Measurements from ENCODE around the gene SYT12. TPM values are rescaled to one million over a fixed set of nuclear protein-coding genes. Genes with fewer than 3 reads are reported as not detected.

Gene SYT12
- total and polyA plus RNA-seq, 2 experiments from 2014 or later = 0.75 to 2.8 TPM

DNA sequence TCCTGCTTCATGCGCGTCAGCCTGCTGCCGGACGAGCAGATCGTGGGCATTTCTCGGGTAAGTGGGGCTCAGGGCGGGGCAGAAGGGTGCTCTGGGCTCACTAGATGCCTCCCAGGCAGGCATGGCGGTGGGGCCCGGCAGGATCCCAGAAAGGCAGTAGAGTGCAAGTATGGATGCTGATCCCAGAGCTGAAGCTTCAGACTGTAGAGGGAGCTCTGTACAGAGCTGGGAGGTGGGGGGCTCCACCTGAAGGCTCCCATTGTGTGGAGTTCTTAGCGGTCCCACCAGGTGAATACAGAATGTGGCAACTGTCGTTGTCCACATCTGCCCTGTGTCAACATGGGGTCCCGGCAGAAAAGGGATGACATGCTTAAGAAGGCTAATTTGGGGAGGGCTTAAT lies 17.2 kb downstream of the SYT12 start:
- Histone ChIP-seq H3K9ac (no peak overlapping the region), H3K27ac (no peak overlapping the region), H3K79me2 (ENCODE audit: insufficient read depth) (no peaks in the 10 kb centered on the region), H3K4me1 (ENCODE audit: insufficient read depth) (no peaks in the 10 kb centered on the region), H3K36me3 (ENCODE audit: low read depth) (no peaks in the 10 kb centered on the region), H3K9me3 (ENCODE audit: low read depth) (no peaks in the 10 kb centered on the region), H3K4me2 (ENCODE audit: unreplicated experiment) (no peak overlapping the region), H3K4me3 (no peak overlapping the region), H4K20me1 (ENCODE audit: insufficient read depth) (no peaks in the 10 kb centered on the region), H3K27me3 (replicated peaks; ENCODE audit: insufficient read depth) (no peaks in the 10 kb centered on the region), H3K9me2 (ENCODE audit: insufficient read depth) (no peaks in the 10 kb centered on the region), H2AFZ (no peak overlapping the region), H3F3A (ENCODE audit: insufficient read depth) (no peaks in the 10 kb centered on the region; the same call in none of the 2 replicates)
- WGBS, 2 experiments (ENCODE audit: low coverage in 1 of 2, low lambda C conversion rate in 2 of 2, missing lambda C conversion rate in 2 of 2) = 74 to 79% methylated on average over 12 of the region's 12 CpGs
- no peak for TF ChIP-seq EZH2 (IDR thresholded peaks at IDR 0.05; ENCODE audit: insufficient read depth, poor library complexity, severe bottlenecking)
- no peak for TF ChIP-seq EZH2phosphoT487 (IDR thresholded peaks at IDR 0.05; ENCODE audit: insufficient read depth, low read depth)
- in situ Hi-C loops (cut with MboI) = no loop called here
- no peak for DNase-seq

GRCh38 chr11:67041602-67042001 lies 18.7 kb downstream of the SYT12 start:
- WGBS, 2 experiments (ENCODE audit: low coverage in 1 of 2, low lambda C conversion rate in 2 of 2, missing lambda C conversion rate in 2 of 2) = 94 to 97% methylated on average over 3 of the region's 3 CpGs
- Histone ChIP-seq H3K4me2 (ENCODE audit: unreplicated experiment) (no peak overlapping the region), H2AFZ (no peak overlapping the region), H3K36me3 (ENCODE audit: low read depth) (no peaks in the 10 kb centered on the region), H3K4me3 (no peak overlapping the region), H3K9ac (no peak overlapping the region), H3K9me3 (ENCODE audit: low read depth) (no peaks in the 10 kb centered on the region), H3K9me2 (ENCODE audit: insufficient read depth) (no peaks in the 10 kb centered on the region), H3F3A (ENCODE audit: insufficient read depth) (no peaks in the 10 kb centered on the region; the same call in none of the 2 replicates), H3K79me2 (ENCODE audit: insufficient read depth) (no peaks in the 10 kb centered on the region), H3K27me3 (replicated peaks; ENCODE audit: insufficient read depth) (no peaks in the 10 kb centered on the region), H4K20me1 (ENCODE audit: insufficient read depth) (no peaks in the 10 kb centered on the region), H3K4me1 (ENCODE audit: insufficient read depth) (no peaks in the 10 kb centered on the region), H3K27ac (no peak overlapping the region)
- TF ChIP-seq EZH2 (IDR thresholded peaks at IDR 0.05; ENCODE audit: insufficient read depth, poor library complexity, severe bottlenecking) (no peak), EZH2phosphoT487 (IDR thresholded peaks at IDR 0.05; ENCODE audit: insufficient read depth, low read depth) (no peak)
- in situ Hi-C loops (cut with MboI) = no loop called here
- no peak for DNase-seq

DNA sequence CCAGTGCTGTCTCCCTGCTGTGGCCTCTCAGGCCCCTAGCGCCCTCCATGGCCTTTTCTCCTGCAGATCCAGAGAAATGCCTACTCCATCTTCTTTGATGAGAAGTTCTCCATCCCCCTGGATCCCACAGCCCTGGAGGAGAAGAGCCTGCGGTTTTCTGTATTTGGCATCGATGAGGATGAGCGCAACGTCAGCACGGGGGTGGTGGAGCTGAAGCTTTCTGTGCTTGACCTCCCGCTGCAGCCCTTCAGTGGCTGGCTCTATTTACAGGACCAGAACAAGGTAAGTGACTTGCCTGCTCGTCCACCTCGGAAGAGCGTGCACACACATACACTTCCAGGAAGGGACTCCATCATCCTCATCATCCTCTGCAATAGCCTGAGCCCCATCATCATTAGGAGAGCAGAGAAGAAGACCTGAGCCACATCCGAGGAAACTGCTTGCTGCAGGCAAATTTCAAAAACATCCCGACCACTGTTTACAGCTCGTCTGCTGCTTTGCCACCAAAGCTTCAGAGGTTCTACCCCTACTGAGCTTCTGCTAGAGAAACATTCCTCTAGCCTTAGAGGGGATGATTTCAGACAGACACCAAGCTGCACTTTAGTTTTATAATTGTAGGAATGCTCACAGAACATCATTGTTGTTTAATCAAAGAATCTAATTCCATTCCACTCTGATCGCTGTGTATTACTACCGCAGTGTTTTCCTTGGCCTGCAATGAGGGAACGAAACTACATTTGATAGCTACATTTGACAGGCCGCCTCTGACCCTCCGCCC lies 20.8 kb downstream of the SYT12 start:
- Histone ChIP-seq H3K27ac (no peak overlapping the region), H3K4me2 (ENCODE audit: unreplicated experiment) (no peak overlapping the region)
- TF ChIP-seq EZH2 (IDR thresholded peaks at IDR 0.05; ENCODE audit: insufficient read depth, poor library complexity, severe bottlenecking) (no peak), EZH2phosphoT487 (IDR thresholded peaks at IDR 0.05; ENCODE audit: insufficient read depth, low read depth) (no peak)

DNA sequence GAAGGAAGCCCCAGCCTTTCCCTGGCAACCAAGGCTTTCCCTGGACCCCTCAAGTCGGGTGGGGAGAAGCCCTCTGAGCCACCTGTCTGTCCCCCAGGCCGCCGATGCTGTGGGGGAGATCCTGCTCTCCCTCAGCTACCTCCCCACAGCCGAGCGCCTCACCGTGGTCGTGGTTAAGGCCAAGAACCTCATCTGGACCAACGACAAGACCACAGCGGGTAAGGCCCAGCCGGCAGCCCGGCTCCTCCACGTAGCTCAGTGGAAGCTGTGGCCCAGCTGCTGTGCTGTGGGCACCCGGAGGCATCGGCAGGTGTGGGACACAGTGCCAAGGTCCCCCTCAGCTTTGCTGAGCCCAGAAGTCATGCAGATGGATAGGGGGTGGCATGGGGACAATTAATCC lies 21.6 kb downstream of the SYT12 start:
- DNase-seq = no peak
- 77 to 79% methylated on average over 14 of the region's 14 CpGs for WGBS, 2 experiments (ENCODE audit: low coverage in 1 of 2, low lambda C conversion rate in 2 of 2, missing lambda C conversion rate in 2 of 2)
- no peaks in the 10 kb centered on the region for H3K4me1 ChIP-seq (ENCODE audit: insufficient read depth)

More for the DNA sequence above, 20.8 kb downstream of the SYT12 start:
- Histone ChIP-seq H3K9me2 (ENCODE audit: insufficient read depth) (no peaks in the 10 kb centered on the region), H3K9me3 (ENCODE audit: low read depth) (no peaks in the 10 kb centered on the region), H3K4me1 (ENCODE audit: insufficient read depth) (no peaks in the 10 kb centered on the region), H3K79me2 (ENCODE audit: insufficient read depth) (no peaks in the 10 kb centered on the region), H3K4me3 (no peak overlapping the region), H4K20me1 (ENCODE audit: insufficient read depth) (no peaks in the 10 kb centered on the region), H3K9ac (no peak overlapping the region), H3K36me3 (ENCODE audit: low read depth) (no peaks in the 10 kb centered on the region), H3F3A (ENCODE audit: insufficient read depth) (no peaks in the 10 kb centered on the region; the same call in 1 of the 2 replicates), H3K27me3 (replicated peaks; ENCODE audit: insufficient read depth) (no peaks in the 10 kb centered on the region), H2AFZ (no peak overlapping the region)
- DNase-seq = no peak
- in situ Hi-C loops (cut with MboI) = no loop called here
- WGBS, 2 experiments (ENCODE audit: low coverage in 1 of 2, low lambda C conversion rate in 2 of 2, missing lambda C conversion rate in 2 of 2) = 93% methylated on average over 18 of the region's 18 CpGs

More for the DNA sequence above, 21.6 kb downstream of the SYT12 start:
- TF ChIP-seq EZH2 (IDR thresholded peaks at IDR 0.05; ENCODE audit: insufficient read depth, poor library complexity, severe bottlenecking) = no peak
- no peak for TF ChIP-seq EZH2phosphoT487 (IDR thresholded peaks at IDR 0.05; ENCODE audit: insufficient read depth, low read depth)
- Histone ChIP-seq H3K79me2 (ENCODE audit: insufficient read depth) (no peaks in the 10 kb centered on the region), H3K27ac (no peak overlapping the region), H3F3A (ENCODE audit: insufficient read depth) (no peaks in the 10 kb centered on the region; the same call in 1 of the 2 replicates), H3K9me2 (ENCODE audit: insufficient read depth) (no peaks in the 10 kb centered on the region), H3K9me3 (ENCODE audit: low read depth) (no peaks in the 10 kb centered on the region), H3K9ac (no peak overlapping the region), H4K20me1 (ENCODE audit: insufficient read depth) (no peaks in the 10 kb centered on the region), H2AFZ (no peak overlapping the region), H3K27me3 (replicated peaks; ENCODE audit: insufficient read depth) (no peaks in the 10 kb centered on the region), H3K4me3 (no peak overlapping the region), H3K4me2 (ENCODE audit: unreplicated experiment) (no peak overlapping the region), H3K36me3 (ENCODE audit: low read depth) (no peaks in the 10 kb centered on the region)
- in situ Hi-C loops (cut with MboI) = no loop called here

Measured in GM23248 (cell line).